GM10248 (cell line): ENCODE results near the gene PIK3CD.

Experiments
- CTCF ChIA-PET: fragments of 300-600 bp; sonication (Branson Sonifier 250); formaldehyde crosslinking; extraction: SDS; loops from one replicate; lab custom pipeline; 2021; ENCODE audit warnings: antibody characterized with exemption; lab: Yijun Ruan, JAX
- POLR2A ChIA-PET: fragments of 350-650 bp; sonication (Branson Sonifier 250); formaldehyde crosslinking; extraction: SDS; loops from one replicate; lab custom pipeline; 2020; ENCODE audit warnings: antibody characterized with exemption; lab: Yijun Ruan, JAX
- DNase-seq: peaks from one replicate; pipeline ENCODE4 v3.0.0; 2012; ENCODE audit errors: extremely low spot score
- TF ChIP-seq, protein P1 (sequence below): IDR thresholded peaks from 2 replicates; pipeline ENCODE4 v1.5.1; 2012; ENCODE audit warnings: mild to moderate bottlenecking, low read depth; ENCODE audit errors: extremely low read depth, missing control alignments, control extremely low read depth

PIK3CD gene

DNA sequence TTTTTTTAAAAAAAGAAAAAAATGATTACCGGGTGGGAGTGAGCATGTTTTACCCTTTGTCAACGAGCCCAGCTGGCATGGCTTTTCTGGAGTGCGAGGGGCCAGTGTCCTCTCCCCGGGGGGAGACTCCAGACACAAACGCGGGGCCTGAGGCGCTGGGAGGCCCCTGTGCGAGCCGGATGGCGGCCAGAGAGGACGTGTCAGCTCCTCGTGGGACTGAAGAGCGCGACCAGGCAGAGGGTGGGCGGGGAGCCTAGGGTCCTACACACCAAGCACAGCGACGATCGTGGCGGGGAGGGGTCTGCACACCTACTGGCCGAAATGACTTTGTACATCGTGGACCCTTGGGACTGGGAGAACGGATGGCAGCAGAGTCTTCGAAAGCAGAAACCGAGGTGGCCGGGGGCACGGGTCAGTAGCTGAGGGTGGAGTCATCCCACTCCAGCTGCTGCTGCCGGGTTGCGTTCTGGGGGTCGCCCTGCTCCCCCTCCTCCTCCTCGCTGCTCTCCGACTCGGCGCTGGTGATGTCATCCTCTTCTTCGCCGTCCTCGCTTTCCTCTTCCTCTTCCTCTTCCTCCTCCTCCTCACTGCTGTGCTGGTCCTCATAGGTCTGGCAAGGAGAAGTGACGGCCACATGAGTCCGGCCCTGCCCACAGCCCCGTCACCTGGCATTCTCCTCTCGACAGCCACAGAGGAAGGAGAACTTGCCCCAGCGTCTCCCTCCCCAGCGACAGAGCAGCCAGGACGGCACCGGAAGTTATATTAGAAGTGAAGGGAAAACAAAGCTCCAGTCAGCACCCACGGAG is 78.8 kb downstream of the PIK3CD start:
- CTCF ChIA-PET = interaction anchor here (1.0 to 3.3 kb wide), 4 partner anchors 9 to 104 kb away, joined by 3 to 11 read pairs (median 4); no protein-coding TSS in a partner anchor
- TF ChIP-seq, protein P1, sequence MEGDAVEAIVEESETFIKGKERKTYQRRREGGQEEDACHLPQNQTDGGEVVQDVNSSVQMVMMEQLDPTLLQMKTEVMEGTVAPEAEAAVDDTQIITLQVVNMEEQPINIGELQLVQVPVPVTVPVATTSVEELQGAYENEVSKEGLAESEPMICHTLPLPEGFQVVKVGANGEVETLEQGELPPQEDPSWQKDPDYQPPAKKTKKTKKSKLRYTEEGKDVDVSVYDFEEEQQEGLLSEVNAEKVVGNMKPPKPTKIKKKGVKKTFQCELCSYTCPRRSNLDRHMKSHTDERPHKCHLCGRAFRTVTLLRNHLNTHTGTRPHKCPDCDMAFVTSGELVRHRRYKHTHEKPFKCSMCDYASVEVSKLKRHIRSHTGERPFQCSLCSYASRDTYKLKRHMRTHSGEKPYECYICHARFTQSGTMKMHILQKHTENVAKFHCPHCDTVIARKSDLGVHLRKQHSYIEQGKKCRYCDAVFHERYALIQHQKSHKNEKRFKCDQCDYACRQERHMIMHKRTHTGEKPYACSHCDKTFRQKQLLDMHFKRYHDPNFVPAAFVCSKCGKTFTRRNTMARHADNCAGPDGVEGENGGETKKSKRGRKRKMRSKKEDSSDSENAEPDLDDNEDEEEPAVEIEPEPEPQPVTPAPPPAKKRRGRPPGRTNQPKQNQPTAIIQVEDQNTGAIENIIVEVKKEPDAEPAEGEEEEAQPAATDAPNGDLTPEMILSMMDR = no peak
- POLR2A ChIA-PET = no interaction called here
- no peak for DNase-seq

DNA sequence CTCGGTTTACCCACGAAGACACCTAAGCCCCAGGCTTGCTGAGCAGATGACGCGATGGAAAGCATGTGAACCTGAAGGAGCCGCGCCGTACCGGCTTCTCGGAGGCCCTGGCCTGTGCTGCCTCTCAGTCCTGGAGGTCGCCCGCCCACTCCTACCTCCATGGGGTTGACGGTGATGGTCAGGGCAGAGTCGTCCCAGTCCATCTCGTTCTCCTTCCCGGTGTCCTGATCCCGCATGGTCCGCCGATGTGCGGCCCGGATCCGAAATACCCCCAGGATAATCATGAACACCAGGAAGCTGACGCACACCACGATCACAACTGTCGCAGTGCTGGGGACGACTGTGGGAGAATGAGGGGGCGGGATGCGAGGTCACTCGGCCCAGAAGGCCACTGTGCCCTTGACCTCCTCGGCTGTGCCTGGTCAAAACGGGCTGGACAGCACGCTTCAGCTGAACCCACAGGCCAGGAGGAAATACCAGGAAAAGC is 79.6 kb downstream of the PIK3CD start:
- TF ChIP-seq, protein P1 = no peak
- POLR2A ChIA-PET = no interaction called here
- DNase-seq = no peak
- CTCF ChIA-PET = interaction anchor here (1.0 to 3.3 kb wide), 3 partner anchors 10 to 105 kb away, joined by 3 to 11 read pairs (median 5); no protein-coding TSS in a partner anchor

DNA sequence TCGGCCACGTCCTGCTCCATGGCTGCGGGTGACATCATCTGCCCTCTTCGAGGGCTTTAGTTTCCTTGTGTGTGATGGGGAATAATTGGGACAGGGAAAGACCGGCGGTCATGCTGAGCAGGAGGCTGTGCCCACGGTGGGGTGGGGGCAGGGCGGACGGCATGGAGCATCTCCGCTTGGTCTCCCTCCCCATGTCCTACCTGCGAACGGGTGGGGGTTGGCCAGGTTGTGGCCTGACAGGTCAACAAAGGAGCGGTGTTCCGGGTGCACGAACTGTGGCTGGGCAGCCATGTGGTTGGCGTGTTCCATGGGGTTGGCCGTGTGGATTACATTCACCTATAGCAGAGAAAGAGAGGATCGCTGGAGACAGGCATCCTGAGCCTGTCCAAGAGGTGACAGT is 80.0 kb downstream of the PIK3CD start:
- CTCF ChIA-PET = interaction anchor here (1.0 to 3.3 kb wide), 3 partner anchors 10 to 105 kb away, joined by 3 to 11 read pairs (median 5); no protein-coding TSS in a partner anchor
- POLR2A ChIA-PET = no interaction called here
- no peak for DNase-seq
- TF ChIP-seq, protein P1 = no peak

DNA sequence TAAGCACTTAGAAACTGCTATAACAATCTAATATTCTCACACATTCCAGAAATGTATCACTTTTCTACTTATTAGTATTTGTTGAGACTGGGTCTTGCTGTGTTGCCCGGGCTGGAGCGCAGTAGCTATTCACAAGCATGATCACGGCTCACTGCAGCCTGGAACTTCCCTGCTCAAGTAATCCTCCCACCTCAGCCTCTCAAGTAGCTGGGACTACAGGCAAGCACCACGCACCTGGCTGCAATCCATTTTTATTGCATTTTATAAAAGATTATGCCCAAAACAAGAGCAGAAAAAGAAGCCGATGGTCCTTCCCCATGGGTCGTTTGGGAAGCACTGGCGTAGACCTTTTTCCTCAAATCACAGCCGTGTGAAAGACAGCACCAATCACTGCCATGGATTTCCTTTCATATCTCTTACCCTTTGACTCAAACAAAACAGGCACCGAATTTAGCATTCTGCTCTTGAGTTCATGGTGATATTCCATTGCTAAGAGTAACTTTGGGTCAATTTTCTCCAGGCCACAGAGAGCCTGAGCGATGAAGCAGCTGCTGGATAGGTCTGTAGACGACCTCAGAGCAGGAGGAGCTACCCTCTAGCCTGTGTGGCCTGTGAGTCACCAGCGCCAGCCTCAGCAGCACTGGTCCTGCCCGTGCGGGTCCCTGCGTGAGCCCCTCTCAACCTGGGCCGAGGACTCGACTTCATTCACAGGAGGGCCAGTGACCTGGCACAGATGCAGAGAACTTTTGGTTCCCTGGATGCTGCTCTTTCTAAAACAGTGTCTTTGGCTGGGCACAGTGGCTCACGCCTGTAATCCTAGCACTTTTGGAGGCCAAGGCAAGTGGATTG is 80.8 kb downstream of the PIK3CD start:
- ChIA-PET CTCF (interaction anchor here (1.5 to 3.3 kb wide), 3 partner anchors 11 to 106 kb away, joined by 5 to 11 read pairs (median 6); no protein-coding TSS in a partner anchor), POLR2A (interaction anchor here (0.6 kb wide), 1 partner anchor 55 kb away, joined by 5 read pairs; no protein-coding TSS in a partner anchor)
- TF ChIP-seq, protein P1 = no peak
- DNase-seq = no peak

DNA sequence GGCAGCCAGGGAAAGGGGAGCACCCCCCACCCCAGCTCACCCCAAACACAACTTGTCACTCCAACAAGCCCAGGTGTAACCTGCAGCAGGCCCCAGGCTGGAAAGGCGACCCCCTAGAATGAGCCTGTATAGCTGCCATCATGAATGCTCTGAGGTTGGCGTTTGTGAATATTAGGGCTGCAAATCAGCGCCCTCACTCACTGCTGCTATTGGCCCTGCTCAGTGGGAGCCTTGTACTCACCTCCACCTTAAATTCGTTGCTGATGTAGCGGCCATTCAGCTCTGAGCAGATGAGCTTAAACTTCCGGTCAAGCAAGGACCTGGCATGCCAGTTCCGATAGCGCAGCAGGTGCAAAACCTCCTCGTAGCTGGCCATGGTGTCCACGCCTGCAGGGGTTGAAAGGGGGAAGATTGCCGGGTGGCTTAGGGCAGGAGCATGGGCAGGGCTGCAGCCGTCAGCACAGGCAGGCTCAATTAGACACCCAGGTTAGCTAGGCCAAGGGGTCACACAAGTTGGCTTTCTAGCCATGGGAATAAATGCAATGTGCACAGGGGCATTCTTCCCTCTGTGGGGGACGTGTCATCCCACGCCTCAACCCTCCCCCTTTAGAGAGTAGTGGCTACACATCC is 81.7 kb downstream of the PIK3CD start:
- CTCF ChIA-PET = interaction anchor here (1.5 to 3.3 kb wide), 2 partner anchors 12 to 106 kb away, joined by 6 to 11 read pairs; no protein-coding TSS in a partner anchor

More for the DNA sequence above, 81.7 kb downstream of the PIK3CD start:
- DNase-seq = no peak
- POLR2A ChIA-PET = interaction anchor here (0.6 kb wide), 1 partner anchor 54 kb away, joined by 5 read pairs; no protein-coding TSS in a partner anchor
- TF ChIP-seq, protein P1 = no peak
